Suppressor macrophage treated with lipopolysaccharide for 4 hours (primary cell): Measurements from ENCODE around the gene NRCAM.

ENCODE experiments used
- DNase-seq: peaks from one replicate; pipeline ENCODE4 v3.0.0-alpha.2; 2020

Gene NRCAM

GRCh38 chr7:108145401-108145800 lies 310.8 kb downstream of the NRCAM start:
- DNase-seq, result no peak

- no peak for DNase-seq
Observed at GRCh38 chr7:108144931-108145330, 311.3 kb downstream of the NRCAM start.

- no peak for DNase-seq
Observed at GRCh38 chr7:108143658-108144420, 312.4 kb downstream of the NRCAM start.

- DNase-seq, result no peak
Observed at GRCh38 chr7:108142675-108143259, 313.5 kb downstream of the NRCAM start.

GRCh38 chr7:108142180-108142579 lies 314.1 kb downstream of the NRCAM start:
- DNase-seq, result no peak

GRCh38 chr7:108140671-108141070 lies 315.6 kb downstream of the NRCAM start:
- no peak for DNase-seq

- DNase-seq, result no peak
Observed at GRCh38 chr7:108138911-108139310, 317.3 kb downstream of the NRCAM start.

GRCh38 chr7:108137993-108138392 lies 318.2 kb downstream of the NRCAM start:
- DNase-seq, result no peak

GRCh38 chr7:108137040-108137439 lies 319.2 kb downstream of the NRCAM start:
- DNase-seq, result no peak

- peak; percentile 62 for DNase-seq
Observed at GRCh38 chr7:108136191-108136688, 320.0 kb downstream of the NRCAM start.

- peak; percentile 67 for DNase-seq
Observed at GRCh38 chr7:108135446-108136190, 320.6 kb downstream of the NRCAM start.

GRCh38 chr7:108134486-108134885 lies 321.8 kb downstream of the NRCAM start:
- DNase-seq, result no peak

- no peak for DNase-seq
Observed at GRCh38 chr7:108132551-108133265, 323.5 kb downstream of the NRCAM start.

- DNase-seq, result no peak
Observed at GRCh38 chr7:108130261-108130660, 326.0 kb downstream of the NRCAM start, which contains the start of gene LAMB4. Gene LAMB4, minus strand, starts transcription at chr7:108130361. Its CDS starts 7,197 bp downstream, at chr7:108123164.

- DNase-seq, result no peak
Observed at GRCh38 chr7:108129018-108129965, 326.9 kb downstream of the NRCAM start.

- DNase-seq, result no peak
Observed at GRCh38 chr7:108128514-108128913, 327.7 kb downstream of the NRCAM start.

- DNase-seq, result no peak
Observed at GRCh38 chr7:108127461-108127860, 328.8 kb downstream of the NRCAM start.

GRCh38 chr7:108124820-108125219 lies 331.4 kb downstream of the NRCAM start:
- no peak for DNase-seq

GRCh38 chr7:108122181-108122580 lies 334.1 kb downstream of the NRCAM start:
- DNase-seq, result no peak

- no peak for DNase-seq
Observed at GRCh38 chr7:108120933-108121332, 335.3 kb downstream of the NRCAM start.

- DNase-seq, result no peak
Observed at GRCh38 chr7:108120196-108120595, 336.0 kb downstream of the NRCAM start.

GRCh38 chr7:108118959-108119358 lies 337.3 kb downstream of the NRCAM start:
- DNase-seq, result no peak
